ENCODE results near the gene LRRC1.
A peak's percentile ranks its signal among the peaks of the same experiment; 100 is the strongest.
"Not testable (repeated sequence)": the region's sequence is repeated elsewhere in the genome, so short reads cannot be mapped to it uniquely, and the experiment has no call there.

LRRC1 gene

DNA sequence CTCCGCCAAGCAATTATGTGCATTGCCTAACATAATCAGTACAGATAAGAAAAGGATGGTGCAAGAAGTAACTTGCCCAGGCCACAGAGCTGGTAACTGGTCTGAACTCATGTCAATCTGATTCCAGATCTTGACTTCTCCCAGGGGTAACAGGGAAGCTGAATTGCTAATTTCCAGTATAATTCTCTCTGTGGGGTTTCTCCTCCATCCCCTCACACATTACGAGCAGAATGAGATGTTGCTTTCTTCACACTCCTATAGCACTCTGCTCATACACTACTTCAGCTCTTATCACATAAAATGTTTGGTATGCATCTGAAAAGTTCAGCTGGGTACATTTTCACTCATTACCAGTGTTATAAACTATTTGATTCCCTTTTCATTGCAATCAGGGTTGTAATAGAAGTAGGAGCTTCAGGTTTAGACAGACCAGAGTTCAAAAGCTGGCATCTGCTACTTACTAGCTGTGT is 24.0 kb upstream of the LRRC1 start:
- H3K4me3 Mint-ChIP-seq = no peak overlapping the region
- no peaks in the 10 kb centered on the region for H3K4me1 Mint-ChIP-seq (ENCODE audit: low read depth)
- no peaks in the 10 kb centered on the region for H3K9me3 Mint-ChIP-seq
- DNase-seq (ENCODE audit: low spot score) = no peak
- H3K27ac Mint-ChIP-seq = no peak overlapping the region
- peaks cover 9% of the 10 kb centered on the region for H3K27me3 Mint-ChIP-seq (ENCODE audit: low read depth)
- no peaks in the 10 kb centered on the region for H3K36me3 Mint-ChIP-seq (ENCODE audit: low read depth)

DNA sequence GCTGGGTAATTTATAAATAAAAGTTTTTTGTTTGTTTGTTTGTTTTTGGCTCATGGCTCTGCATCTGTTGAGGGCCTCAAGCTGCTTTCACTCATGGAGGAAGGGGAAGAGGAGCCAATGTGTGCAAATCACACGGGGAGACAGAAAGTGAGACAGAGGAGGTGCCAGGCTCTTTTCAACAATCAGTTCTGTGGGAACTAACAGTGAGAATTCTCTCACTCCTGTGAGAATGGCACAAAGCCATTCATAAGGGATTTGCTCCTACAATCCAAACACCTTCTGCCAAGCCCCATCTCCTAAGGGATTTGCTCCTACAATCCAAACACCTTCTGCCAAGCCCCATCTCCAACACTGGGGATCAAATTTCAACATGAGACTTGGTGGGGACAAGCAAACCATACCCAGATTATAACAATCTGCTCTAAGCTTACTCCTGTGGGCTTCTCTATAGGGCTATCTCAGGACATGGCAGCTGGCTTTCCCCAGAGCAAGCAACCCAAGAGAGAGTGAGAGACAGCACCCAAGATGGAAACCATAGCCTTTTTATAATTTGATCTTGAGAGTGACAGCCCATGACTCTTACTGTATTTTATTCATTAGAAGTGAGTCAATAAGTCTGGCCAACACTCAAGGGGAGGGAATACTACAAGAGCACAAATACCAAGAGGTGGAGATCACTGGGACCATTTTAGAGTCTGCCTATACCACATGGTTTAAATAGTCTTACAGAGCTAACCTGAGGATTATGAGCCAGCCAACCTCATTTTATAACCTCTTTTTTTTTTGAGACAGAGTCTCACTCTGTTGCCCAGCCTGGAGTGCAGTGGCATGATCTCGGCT is 22.8 kb upstream of the LRRC1 start:
- H3K36me3 Mint-ChIP-seq (ENCODE audit: low read depth) = no peaks in the 10 kb centered on the region
- no peaks in the 10 kb centered on the region for H3K9me3 Mint-ChIP-seq
- DNase-seq (ENCODE audit: low spot score) = no peak
- H3K27me3 Mint-ChIP-seq (ENCODE audit: low read depth) = peaks cover 9% of the 10 kb centered on the region
- H3K4me3 Mint-ChIP-seq = no peak overlapping the region
- no peak overlapping the region for H3K27ac Mint-ChIP-seq
- H3K4me1 Mint-ChIP-seq (ENCODE audit: low read depth) = no peaks in the 10 kb centered on the region

GRCh38 chr6:53773044-53773696 is 21.6 kb upstream of the LRRC1 start:
- Mint-ChIP-seq H3K27ac (no peak overlapping the region), H3K4me1 (ENCODE audit: low read depth) (no peaks in the 10 kb centered on the region), H3K27me3 (ENCODE audit: low read depth) (peaks cover 11% of the 10 kb centered on the region), H3K4me3 (no peak overlapping the region), H3K9me3 (no peaks in the 10 kb centered on the region), H3K36me3 (ENCODE audit: low read depth) (no peaks in the 10 kb centered on the region)
- DNase-seq (ENCODE audit: low spot score) = no peak

GRCh38 chr6:53776152-53776551 is 18.7 kb upstream of the LRRC1 start:
- not testable (repeated sequence) for H3K4me1 Mint-ChIP-seq (ENCODE audit: low read depth); H3K4me3 Mint-ChIP-seq; H3K9me3 Mint-ChIP-seq; DNase-seq (ENCODE audit: low spot score); H3K36me3 Mint-ChIP-seq (ENCODE audit: low read depth); H3K27ac Mint-ChIP-seq
- peaks cover 14% of the 10 kb centered on the region for H3K27me3 Mint-ChIP-seq (ENCODE audit: low read depth)

DNA sequence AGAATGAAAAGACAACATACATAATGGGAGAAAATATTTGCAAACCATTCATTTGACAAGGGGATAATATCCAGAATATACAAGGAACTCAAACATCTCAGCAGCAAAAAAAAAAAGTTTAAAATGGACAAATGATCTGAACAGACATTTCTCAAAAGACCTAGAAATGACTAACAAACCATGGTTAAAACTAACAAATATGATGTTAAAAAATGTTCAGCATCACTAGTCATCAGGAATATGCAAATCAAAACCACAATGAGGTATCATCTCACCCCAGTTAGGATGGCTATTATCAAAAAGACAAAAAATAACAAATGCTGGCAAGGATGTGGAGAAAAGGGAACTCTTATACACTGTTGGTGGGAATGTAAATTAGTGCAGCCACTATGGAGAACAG is 9.8 kb upstream of the LRRC1 start:
- not testable (repeated sequence) for H3K36me3 Mint-ChIP-seq (ENCODE audit: low read depth); H3K27ac Mint-ChIP-seq; H3K4me1 Mint-ChIP-seq (ENCODE audit: low read depth); H3K4me3 Mint-ChIP-seq; DNase-seq (ENCODE audit: low spot score)
- H3K27me3 Mint-ChIP-seq (ENCODE audit: low read depth) = peaks cover 44% of the 10 kb centered on the region
- H3K9me3 Mint-ChIP-seq = peaks cover 18% of the 10 kb centered on the region

GRCh38 chr6:53786832-53787231 is 8.0 kb upstream of the LRRC1 start:
- no peak for DNase-seq (ENCODE audit: low spot score)
- Mint-ChIP-seq H3K27ac (no peak overlapping the region), H3K4me3 (no peak overlapping the region), H3K27me3 (ENCODE audit: low read depth) (peaks cover 44% of the 10 kb centered on the region), H3K4me1 (ENCODE audit: low read depth) (no peaks in the 10 kb centered on the region), H3K36me3 (ENCODE audit: low read depth) (no peaks in the 10 kb centered on the region), H3K9me3 (peaks cover 12% of the 10 kb centered on the region)

DNA sequence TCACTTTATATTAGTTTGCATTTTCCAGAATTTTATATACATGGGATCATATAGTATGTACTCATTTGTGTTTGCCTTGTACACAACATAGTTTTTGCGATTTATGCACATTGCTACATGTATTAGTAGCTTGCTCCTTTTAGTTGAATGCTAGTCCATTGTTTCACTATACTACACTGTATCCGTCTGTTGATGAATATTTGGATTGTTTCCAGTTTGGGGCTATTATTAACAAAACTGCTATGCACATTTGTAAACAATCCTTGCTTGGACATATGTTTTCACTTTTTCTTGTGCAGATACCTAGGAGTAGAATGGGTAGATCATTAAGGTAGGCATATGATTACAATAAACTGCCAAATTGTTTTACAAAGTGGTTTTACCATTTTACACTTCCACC is 3.9 kb upstream of the LRRC1 start:
- no peak overlapping the region for H3K27ac Mint-ChIP-seq
- H3K4me3 Mint-ChIP-seq = no peak overlapping the region
- H3K9me3 Mint-ChIP-seq = peaks cover 12% of the 10 kb centered on the region
- no peak for DNase-seq (ENCODE audit: low spot score)
- peaks cover 55% of the 10 kb centered on the region for H3K27me3 Mint-ChIP-seq (ENCODE audit: low read depth)
- peaks cover 1% of the 10 kb centered on the region for H3K36me3 Mint-ChIP-seq (ENCODE audit: low read depth)
- peaks cover 16% of the 10 kb centered on the region for H3K4me1 Mint-ChIP-seq (ENCODE audit: low read depth)

- DNase-seq (ENCODE audit: low spot score) = no peak
- Mint-ChIP-seq H3K4me1 (ENCODE audit: low read depth) (peaks cover 25% of the 10 kb centered on the region), H3K36me3 (ENCODE audit: low read depth) (peaks cover 6% of the 10 kb centered on the region), H3K9me3 (peaks cover 12% of the 10 kb centered on the region), H3K27me3 (ENCODE audit: low read depth) (peaks cover 67% of the 10 kb centered on the region), H3K27ac (no peak overlapping the region), H3K4me3 (no peak overlapping the region)
Measured at GRCh38 chr6:53792016-53792415, 2.8 kb upstream of the LRRC1 start.

GRCh38 chr6:53792973-53793317 is 1.9 kb upstream of the LRRC1 start:
- H3K27me3 Mint-ChIP-seq (ENCODE audit: low read depth) = peaks cover 69% of the 10 kb centered on the region
- H3K4me3 Mint-ChIP-seq = peak overlapping the region; percentile 98
- DNase-seq (ENCODE audit: low spot score) = no peak
- H3K27ac Mint-ChIP-seq = no peak overlapping the region
- H3K4me1 Mint-ChIP-seq (ENCODE audit: low read depth) = peaks cover 28% of the 10 kb centered on the region
- H3K36me3 Mint-ChIP-seq (ENCODE audit: low read depth) = peaks cover 6% of the 10 kb centered on the region
- peaks cover 9% of the 10 kb centered on the region for H3K9me3 Mint-ChIP-seq

DNA sequence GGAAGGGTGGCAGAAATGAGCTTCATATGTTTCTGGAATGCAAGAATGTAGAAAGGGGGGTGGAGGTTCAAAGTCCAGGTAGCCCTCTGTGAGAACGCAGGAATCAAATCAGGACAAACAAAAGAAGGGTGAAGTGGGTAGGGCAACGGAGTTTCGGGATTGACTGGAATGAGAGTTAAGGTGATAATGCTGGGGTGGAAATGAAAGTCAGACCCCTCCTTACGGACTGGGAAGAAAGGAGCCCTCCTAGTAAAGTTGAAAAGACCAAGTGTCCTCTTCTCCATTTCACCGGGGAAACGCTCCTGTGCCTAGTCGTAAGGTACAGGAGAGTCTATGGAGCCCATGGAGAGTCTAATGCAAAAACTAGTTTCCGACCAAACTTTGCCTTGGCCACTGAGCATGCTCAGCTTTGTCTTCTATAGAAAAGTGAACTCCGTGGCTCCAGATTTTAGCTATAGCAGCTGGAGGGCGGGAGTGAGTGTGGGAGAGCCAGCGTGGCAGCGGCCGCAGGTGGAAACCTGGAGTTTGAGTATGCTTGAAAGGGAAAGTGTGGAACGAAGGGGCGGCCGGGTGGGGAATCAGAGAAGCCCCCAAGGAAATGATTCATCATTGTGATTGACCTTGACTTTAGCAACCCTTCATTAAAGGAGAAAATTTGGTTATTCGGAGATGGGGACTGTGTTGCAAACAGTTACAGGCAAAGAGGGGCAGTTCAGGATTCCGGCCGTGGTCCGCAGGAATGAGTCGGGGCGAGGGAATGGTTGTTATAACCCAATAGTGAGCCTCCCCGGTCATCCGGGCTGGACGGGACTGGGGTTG is 1.3 kb upstream of the LRRC1 start:
- H3K27ac Mint-ChIP-seq = peak overlapping the region; percentile 81
- peak; percentile 41 for DNase-seq (ENCODE audit: low spot score)
- H3K36me3 Mint-ChIP-seq (ENCODE audit: low read depth) = peaks cover 6% of the 10 kb centered on the region

DNA sequence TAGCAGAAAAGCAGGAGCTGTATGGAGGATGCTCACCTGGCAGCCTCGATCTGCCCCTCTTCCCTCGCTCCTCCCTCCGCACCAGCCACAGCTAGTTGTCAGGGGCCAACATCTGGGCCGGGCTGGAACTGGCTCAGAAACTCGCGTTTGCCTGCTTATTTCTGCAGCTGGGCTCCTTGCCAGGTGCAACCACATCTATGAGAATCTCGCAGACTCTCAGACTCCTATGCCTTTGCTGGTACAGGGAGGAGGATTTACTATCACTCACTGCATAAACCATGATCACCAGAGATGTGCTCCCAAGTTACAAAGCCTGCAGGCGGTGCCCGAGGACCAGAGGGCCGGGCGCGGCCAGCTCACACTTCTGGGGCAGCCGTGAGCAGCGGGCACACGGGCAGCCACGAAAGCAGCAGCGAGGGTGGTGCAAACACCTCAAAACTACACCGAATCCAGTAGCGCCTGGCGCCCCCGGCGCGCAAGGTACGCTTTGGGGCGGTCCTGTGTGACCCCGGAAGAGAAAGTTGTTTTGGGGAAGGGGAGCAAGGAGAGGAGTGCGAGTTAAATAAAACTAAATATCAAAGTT is 577 bp upstream of the LRRC1 start:
- peak; percentile 53 for DNase-seq (ENCODE audit: low spot score)
- Mint-ChIP-seq H3K27ac (peak overlapping the region; percentile 91), H3K4me3 (peak overlapping the region; percentile 98), H3K27me3 (ENCODE audit: low read depth) (peaks cover 65% of the 10 kb centered on the region), H3K4me1 (ENCODE audit: low read depth) (peaks cover 29% of the 10 kb centered on the region), H3K36me3 (ENCODE audit: low read depth) (peaks cover 6% of the 10 kb centered on the region), H3K9me3 (no peaks in the 10 kb centered on the region)

More for the DNA sequence above, 1.3 kb upstream of the LRRC1 start:
- peaks cover 28% of the 10 kb centered on the region for H3K4me1 Mint-ChIP-seq (ENCODE audit: low read depth)
- H3K4me3 Mint-ChIP-seq = peak overlapping the region; percentile 98
- H3K9me3 Mint-ChIP-seq = peaks cover 6% of the 10 kb centered on the region
- peaks cover 66% of the 10 kb centered on the region for H3K27me3 Mint-ChIP-seq (ENCODE audit: low read depth)

- no peak for DNase-seq (ENCODE audit: low spot score)
- peaks cover 29% of the 10 kb centered on the region for H3K4me1 Mint-ChIP-seq (ENCODE audit: low read depth)
- peak overlapping the region; percentile 69 for H3K27ac Mint-ChIP-seq
- peaks cover 60% of the 10 kb centered on the region for H3K27me3 Mint-ChIP-seq (ENCODE audit: low read depth)
- peak overlapping the region; percentile 98 for H3K4me3 Mint-ChIP-seq
- peaks cover 6% of the 10 kb centered on the region for H3K36me3 Mint-ChIP-seq (ENCODE audit: low read depth)
- H3K9me3 Mint-ChIP-seq = no peaks in the 10 kb centered on the region
Measured at GRCh38 chr6:53795340-53795701, 516 bp downstream of the LRRC1 start.

DNA sequence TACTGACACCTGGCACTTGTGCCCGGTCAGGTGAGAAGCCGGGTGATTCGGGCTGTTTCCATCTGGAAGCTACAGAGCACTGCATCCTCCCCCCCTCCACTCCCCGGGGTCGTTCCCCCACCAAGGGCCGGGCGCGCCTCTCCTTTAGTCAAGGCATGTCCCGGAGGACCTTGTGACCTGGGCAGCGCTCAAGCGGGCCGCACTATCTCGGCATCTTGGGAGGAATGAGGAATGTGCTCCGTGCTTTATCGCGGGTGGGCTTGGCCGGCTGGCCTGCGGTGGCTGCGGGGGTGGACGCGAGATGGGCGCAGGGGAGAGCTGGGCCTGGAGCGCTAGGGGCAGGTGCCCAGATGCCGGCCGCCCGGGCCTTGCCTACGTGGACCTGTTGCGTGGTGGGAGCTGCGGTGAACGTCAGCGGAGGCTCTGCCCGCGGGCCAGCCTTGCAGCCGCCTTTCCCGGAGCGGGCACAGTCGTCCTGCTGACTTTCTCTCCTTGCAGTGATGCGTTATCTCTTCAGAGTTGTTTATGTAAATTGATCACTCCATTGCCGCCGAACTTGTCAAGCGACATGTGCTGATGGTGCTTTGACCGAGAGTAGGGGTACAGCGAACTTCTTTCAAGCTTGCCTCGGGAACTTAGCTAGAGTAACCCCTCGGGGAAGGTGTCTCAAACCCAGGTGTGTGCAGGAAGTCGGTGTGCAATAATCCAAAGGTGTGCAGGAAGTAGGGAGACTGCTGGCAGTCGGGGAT is 1.1 kb downstream of the LRRC1 start:
- no peaks in the 10 kb centered on the region for H3K9me3 Mint-ChIP-seq
- H3K36me3 Mint-ChIP-seq (ENCODE audit: low read depth) = peaks cover 6% of the 10 kb centered on the region
- H3K4me3 Mint-ChIP-seq = peak overlapping the region; percentile 98
- H3K4me1 Mint-ChIP-seq (ENCODE audit: low read depth) = peaks cover 29% of the 10 kb centered on the region
- peak overlapping the region; percentile 60 for H3K27ac Mint-ChIP-seq
- peaks cover 58% of the 10 kb centered on the region for H3K27me3 Mint-ChIP-seq (ENCODE audit: low read depth)
- no peak for DNase-seq (ENCODE audit: low spot score)

All from T-helper 2 cell treated with Interferon-gamma antibody and Interleukin-4, amounts not matched to agents 5 μg/mL and 100 μg/mL, for 36 hours (primary cell).